GM23338 (cell line): Measurements from ENCODE around the gene THEM5. TPM values are rescaled to one million over a fixed set of nuclear protein-coding genes. Genes with fewer than 3 reads are reported as not detected.
A peak's percentile ranks its signal among the peaks of the same experiment; 100 is the strongest.

Experiments
- ATAC-seq: fragments of 200-7000 bp; cut with Tn5 transposase; 3 replicates; pipeline ENCODE4 v1.9.1; 2020
- DNase-seq: peaks from one replicate; pipeline ENCODE4 v3.0.0-alpha.2; 2015; ENCODE audit warnings: low spot score
- H2AFZ ChIP-seq: fragments of 200-600 bp; sonication (generic); 2 replicates; pipeline ENCODE4 v1.8.0; 2016; ENCODE audit warnings: antibody characterized with exemption, mild to moderate bottlenecking, moderate library complexity
- H3F3A ChIP-seq: fragments of 200-600 bp; sonication (generic); replicated peaks from 2 replicates; pipeline ENCODE4 v1.8.0; 2017; ENCODE audit warnings: antibody characterized with exemption, mixed run types, low read depth
- H3K27ac ChIP-seq: fragments of 200-600 bp; sonication (generic); 2 replicates; pipeline ENCODE4 v1.6.1; 2016; ENCODE audit warnings: low read depth
- H3K27me3 ChIP-seq: fragments of 200-600 bp; sonication (generic); 2 replicates; pipeline ENCODE4 v1.8.0; 2016; ENCODE audit warnings: mild to moderate bottlenecking, mixed run types, moderate library complexity; ENCODE audit not compliant: insufficient read depth
- H3K36me3 ChIP-seq: fragments of 200-600 bp; sonication (generic); 2 replicates; pipeline ENCODE4 v1.8.0; 2016; ENCODE audit warnings: mild to moderate bottlenecking; ENCODE audit not compliant: insufficient read depth
- H3K4me1 ChIP-seq: fragments of 200-600 bp; sonication (generic); 2 replicates; pipeline ENCODE4 v1.8.0; 2016; ENCODE audit warnings: mild to moderate bottlenecking, moderate library complexity; ENCODE audit not compliant: insufficient read depth
- H3K4me2 ChIP-seq: fragments of 200-600 bp; sonication (generic); 2 replicates; pipeline ENCODE4 v1.7.1; 2017; ENCODE audit warnings: mixed run types
- H3K4me3 ChIP-seq: fragments of 200-600 bp; sonication (generic); 2 replicates; pipeline ENCODE4 v1.6.1; 2016; ENCODE audit warnings: mixed run types
- H3K79me2 ChIP-seq: fragments of 200-600 bp; sonication (generic); replicated peaks from 2 replicates; pipeline ENCODE4 v1.8.0; 2017; ENCODE audit warnings: mild to moderate bottlenecking; ENCODE audit not compliant: insufficient read depth
- H3K9me2 ChIP-seq: fragments of 200-600 bp; sonication (generic); 2 replicates; pipeline ENCODE4 v1.8.0; 2017; ENCODE audit not compliant: insufficient read depth
- H4K20me1 ChIP-seq: fragments of 200-600 bp; sonication (generic); replicated peaks from 2 replicates; pipeline ENCODE4 v1.8.0; 2017; ENCODE audit warnings: mild to moderate bottlenecking; ENCODE audit not compliant: insufficient read depth
- H3K27ac Mint-ChIP-seq: 2 replicates; pipeline ENCODE4 v1.8.0; 2020; ENCODE audit warnings: inconsistent platforms, mild to moderate bottlenecking, moderate library complexity, mixed read lengths
- H3K27me3 Mint-ChIP-seq: 3 replicates; pipeline ENCODE4 v1.8.0; 2022; ENCODE audit warnings: low read depth, mild to moderate bottlenecking, moderate library complexity, mixed read lengths, inconsistent platforms; ENCODE audit not compliant: insufficient read depth, poor library complexity
- H3K36me3 Mint-ChIP-seq: 3 replicates; pipeline ENCODE4 v1.8.0; 2021; ENCODE audit warnings: low read depth, mild to moderate bottlenecking, inconsistent platforms, moderate library complexity, mixed read lengths
- H3K4me1 Mint-ChIP-seq: 3 replicates; pipeline ENCODE4 v1.8.0; 2020; ENCODE audit warnings: mild to moderate bottlenecking, inconsistent platforms, mixed read lengths
- H3K4me3 Mint-ChIP-seq: 3 replicates; pipeline ENCODE4 v1.8.0; 2021; ENCODE audit warnings: moderate library complexity, mild to moderate bottlenecking, inconsistent platforms, mixed read lengths
- H3K9me3 Mint-ChIP-seq: 3 replicates; pipeline ENCODE4 v1.8.0; 2020; ENCODE audit warnings: moderate library complexity, mild to moderate bottlenecking, inconsistent platforms, mixed read lengths
- CREB1 ChIP-seq: fragments of 250-450 bp; sonication (Bioruptor Pico); IDR thresholded peaks from 2 replicates; pipeline ENCODE4 v1.5.0; 2020; ENCODE audit warnings: low read depth, mild to moderate bottlenecking, moderate library complexity
- CTCF ChIP-seq, 2 experiments: fragments of 200-600 bp in 1 of 2; sonication (generic) in 1 of 2; conservative IDR thresholded peaks; 2 replicates each; pipeline versions ENCODE4 v1.5.1 to v1.6.1; 2016 to 2017; ENCODE audit warnings: antibody characterized with exemption in 2 of 2, low read depth in 2 of 2, mild to moderate bottlenecking in 2 of 2, moderate library complexity in 1 of 2
- ETS1 ChIP-seq: IDR thresholded peaks from 2 replicates; pipeline ENCODE4 v1.6.1; 2016; ENCODE audit warnings: antibody characterized with exemption
- EZH2 ChIP-seq: fragments of 200-600 bp; sonication (generic); IDR thresholded peaks from one replicate; pipeline ENCODE4 v1.8.0; 2017; ENCODE audit warnings: antibody characterized with exemption, mild to moderate bottlenecking, low read depth; ENCODE audit not compliant: unreplicated experiment
- EZH2phosphoT487 ChIP-seq: fragments of 200-600 bp; sonication (generic); IDR thresholded peaks from one replicate; pipeline ENCODE4 v1.8.1; 2018; ENCODE audit warnings: antibody characterized with exemption; ENCODE audit not compliant: unreplicated experiment
- JUNB ChIP-seq: IDR thresholded peaks from one replicate; pipeline ENCODE4 v1.6.1; 2016; ENCODE audit warnings: antibody characterized with exemption; ENCODE audit not compliant: unreplicated experiment
- NANOG ChIP-seq: IDR thresholded peaks from 2 replicates; pipeline ENCODE4 v1.6.1; 2016; ENCODE audit warnings: antibody characterized with exemption, borderline replicate concordance
- POLR2AphosphoS5 ChIP-seq: IDR thresholded peaks from 2 replicates; pipeline ENCODE4 v1.6.1; 2016; ENCODE audit warnings: antibody characterized with exemption, low read depth
- REST ChIP-seq: IDR thresholded peaks from one replicate; pipeline ENCODE4 v1.6.1; 2018; ENCODE audit warnings: antibody characterized with exemption; ENCODE audit not compliant: unreplicated experiment
- STAT1 ChIP-seq: IDR thresholded peaks from one replicate; pipeline ENCODE4 v1.6.1; 2016; ENCODE audit warnings: antibody characterized with exemption; ENCODE audit not compliant: unreplicated experiment
- ZNF114 ChIP-seq: fragments of 250-450 bp; sonication (Bioruptor Pico); IDR thresholded peaks from 2 replicates; pipeline ENCODE4 v1.5.0; 2020; ENCODE audit warnings: mild to moderate bottlenecking, moderate library complexity
- ZNF331 ChIP-seq: fragments of 250-450 bp; sonication (Bioruptor Pico); IDR thresholded peaks from 2 replicates; pipeline ENCODE4 v1.5.0; 2020; ENCODE audit warnings: low read depth, mild to moderate bottlenecking, moderate library complexity
- ZNF462 ChIP-seq: fragments of 250-450 bp; sonication (Bioruptor Pico); IDR thresholded peaks from 2 replicates; pipeline ENCODE4 v1.5.0; 2020; ENCODE audit warnings: mild to moderate bottlenecking, moderate library complexity
- polyA plus RNA-seq: library from polyadenylated mRNA; unstranded; fragments of >200 nt; fragmentation: Nextera tagmentation; extraction: Ambion mirVana; gene quantifications from 2 replicates; pipeline ENCODE4 v1.2.1, GENCODE V29; 2016
- total RNA-seq: library from RNA; depleted of rRNA; stranded (reverse); fragments of >200 nt; shearing (Covaris generic); gene quantifications from 2 replicates; pipeline ENCODE4 v1.2.3, GENCODE V29; 2014

The THEM5 gene
- total and polyA plus RNA-seq, 2 experiments from 2014 or later, result not detected

GRCh38 chr1:151839457-151840403, 13.8 kb downstream of the THEM5 start, which contains the start of gene C2CD4D:
Gene C2CD4D, minus strand, starts transcription at chr1:151839820. Its CDS starts 831 bp downstream, at chr1:151838989.
- Mint-ChIP-seq H3K4me1 (peaks cover 26% of the 10 kb centered on the region), H3K4me3 (peak within 1 kb of the TSS; percentile 86), H3K9me3 (peaks cover 4% of the 10 kb centered on the region; the same call in 2 of the 3 replicates), H3K36me3 (no peaks in the 10 kb centered on the region; the same call in 2 of the 3 replicates), H3K27me3 (peaks cover 31% of the 10 kb centered on the region), H3K27ac (peak within 1 kb of the TSS; percentile 84)
- H2AFZ ChIP-seq, result peak within 1 kb of the TSS; percentile 99
- H3K27ac ChIP-seq, result peak within 1 kb of the TSS; percentile 92
- peak within 1 kb of the TSS; percentile 96 for H3K4me2 ChIP-seq
- H3K4me1 ChIP-seq, result peaks cover 21% of the 10 kb centered on the region
- peak; percentile 89 for DNase-seq
- H4K20me1 ChIP-seq, result no peaks in the 10 kb centered on the region
- H3K27me3 ChIP-seq, result peaks cover 45% of the 10 kb centered on the region
- peak; percentile 74 for ATAC-seq
- TF ChIP-seq CREB1, result 0 out of 2 replicates have a peak, but pooled peaks have one; percentile 18
- TF ChIP-seq ZNF331, result no peak
- TF ChIP-seq JUNB, result no peak
- TF ChIP-seq ETS1, result peak; percentile 45; the same call in 1 of the 2 replicates
- 0 out of 4 replicates have a peak, but pooled peaks of 1 of the 2 experiments have one; percentile 14 for TF ChIP-seq CTCF (conservative IDR thresholded peaks at IDR 0.05; ENCODE audit: low read depth in 2 of 2)
- TF ChIP-seq NANOG, result no peak
- TF ChIP-seq EZH2phosphoT487, result no peak
- TF ChIP-seq STAT1, result no peak
- no peak for TF ChIP-seq REST
- TF ChIP-seq ZNF114 (CRISPR knock-in tag), result no peak
- TF ChIP-seq EZH2, result no peak
- no peak for TF ChIP-seq ZNF462 (CRISPR knock-in tag)
- peak; percentile 86 for TF ChIP-seq POLR2AphosphoS5
- peaks cover 5% of the 10 kb centered on the region; the same call in 1 of the 2 replicates for H3F3A ChIP-seq
- no peaks in the 10 kb centered on the region for H3K9me2 ChIP-seq
- no peaks in the 10 kb centered on the region for H3K79me2 ChIP-seq
- no peaks in the 10 kb centered on the region for H3K36me3 ChIP-seq
- peak within 1 kb of the TSS; percentile 84 for H3K4me3 ChIP-seq
